OCI-M2 (cell line): Measurements from ENCODE around the gene VARS1.
"Not testable (repeated sequence)": the region's sequence is repeated elsewhere in the genome, so short reads cannot be mapped to it uniquely, and the experiment has no call there.

Source experiments
- DNase-seq: peaks from one replicate; lab custom pipeline; 2025; ENCODE audit not compliant: unreplicated experiment; lab: John Stamatoyannopoulos, UW

Gene VARS1

DNA sequence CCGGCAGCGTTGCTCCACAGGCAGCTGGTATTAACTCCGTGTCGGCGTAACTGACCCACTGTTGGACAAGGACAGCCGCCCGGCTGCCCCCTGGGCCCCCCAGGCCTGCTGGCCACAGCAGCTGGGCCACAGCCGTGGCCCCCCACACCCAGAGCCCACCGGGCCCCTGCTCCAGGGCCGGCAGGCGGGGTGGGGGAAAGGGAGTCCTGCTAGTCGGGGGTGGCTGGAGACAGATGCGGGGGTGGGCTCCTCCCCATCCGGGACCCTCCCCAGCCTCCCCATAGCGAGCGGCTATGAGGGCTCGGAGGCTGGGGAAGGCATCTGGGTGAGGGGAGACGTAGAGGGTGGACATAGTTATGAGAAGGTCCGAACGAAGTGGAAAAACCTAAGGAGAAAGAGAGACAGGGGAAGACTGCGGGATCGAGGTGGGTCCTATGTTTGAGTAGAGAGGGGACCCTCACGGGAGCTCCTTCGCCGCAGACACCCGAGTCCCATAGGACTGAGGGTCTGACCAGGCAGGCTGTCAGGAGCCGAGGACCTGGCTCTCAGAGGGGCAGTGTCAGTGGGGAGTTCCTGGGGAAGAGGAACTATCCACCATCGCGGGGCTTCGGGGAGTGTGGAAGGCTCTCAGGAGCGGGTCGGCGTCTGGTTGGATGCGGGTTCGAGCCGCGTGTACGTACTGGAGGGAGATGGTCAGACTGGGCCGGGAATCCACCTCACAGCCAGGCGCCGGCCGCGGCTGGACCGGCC is 511 bp downstream of the VARS1 start:
- DNase-seq: no peak

DNA sequence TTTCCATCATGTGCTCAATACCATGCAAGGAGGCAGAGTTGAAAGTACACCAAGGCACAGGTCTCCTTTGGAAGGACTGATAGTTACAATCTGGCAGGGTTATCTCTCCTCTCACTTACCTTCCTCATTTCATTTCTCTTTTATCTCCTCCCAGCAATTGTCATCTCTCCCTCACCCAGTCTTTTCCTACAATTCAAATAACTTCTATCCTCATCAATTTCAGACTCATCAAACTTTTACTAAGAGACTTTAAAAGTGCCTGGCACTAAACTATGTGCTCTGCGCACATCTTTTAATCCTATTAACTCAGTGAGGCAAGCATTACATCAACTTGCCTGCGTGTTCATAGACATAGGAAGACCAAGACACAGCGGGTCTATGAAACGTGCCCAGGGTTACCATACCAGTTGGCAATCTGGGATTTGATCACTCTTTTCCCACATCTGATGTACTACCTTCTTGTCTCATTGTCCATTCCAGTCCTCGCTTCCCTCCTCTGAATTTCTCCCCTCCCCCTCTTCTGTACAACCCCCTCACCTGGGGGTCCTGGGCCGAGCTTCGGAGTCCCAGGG is 1.2 kb downstream of the VARS1 start:
- no peak for DNase-seq

DNA sequence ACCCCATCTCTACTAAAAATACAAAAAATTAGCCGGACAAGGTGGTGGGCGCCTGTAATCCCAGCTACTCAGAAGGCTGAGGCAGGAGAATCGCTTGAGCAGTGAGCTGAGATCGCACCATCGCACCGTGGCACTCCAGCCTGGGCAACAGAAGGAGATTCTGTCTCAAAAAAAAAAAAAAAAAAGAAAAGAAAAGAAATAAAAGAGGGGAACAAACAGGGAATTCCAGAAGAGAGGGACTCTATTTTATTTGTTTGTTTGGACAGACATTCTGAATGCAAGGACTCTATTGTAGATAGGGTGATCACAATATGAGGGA is 1.7 kb downstream of the VARS1 start:
- DNase-seq: not testable (repeated sequence)

DNA sequence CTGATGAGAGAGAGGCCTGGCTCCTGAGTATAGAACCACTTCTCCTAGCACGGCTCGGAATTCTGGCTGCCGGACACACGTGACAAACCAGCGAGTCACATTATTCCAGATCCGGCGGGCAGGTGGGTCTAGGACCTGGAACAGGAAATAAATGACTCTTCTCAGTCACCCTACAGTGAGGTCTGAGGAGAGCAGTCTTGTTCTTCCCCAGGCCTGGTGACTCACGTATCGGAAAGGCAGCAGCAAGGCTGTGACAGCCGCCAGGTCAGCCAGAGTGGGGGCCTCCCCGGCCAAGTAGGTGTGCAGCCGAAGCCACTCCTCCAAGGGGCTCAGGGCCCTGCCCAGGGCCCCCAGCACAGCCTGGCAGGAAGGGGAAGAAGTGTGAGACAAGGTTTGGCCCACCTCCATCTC is 2.8 kb downstream of the VARS1 start:
- DNase-seq: no peak

DNA sequence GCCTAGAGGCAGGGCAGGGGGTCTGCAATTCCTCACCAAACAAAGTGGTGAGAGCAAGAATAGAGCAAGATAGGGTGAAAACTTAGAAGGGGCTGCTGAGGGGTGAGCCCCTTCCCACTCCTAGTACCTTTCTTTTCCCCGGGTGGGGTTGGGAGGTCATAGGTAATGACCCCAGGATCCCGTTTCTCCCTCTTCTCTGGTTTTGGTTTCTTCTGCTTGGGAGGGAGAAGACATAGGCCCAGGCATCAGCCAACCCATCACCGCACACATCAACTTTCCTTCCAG is 3.5 kb downstream of the VARS1 start:
- DNase-seq: no peak

DNA sequence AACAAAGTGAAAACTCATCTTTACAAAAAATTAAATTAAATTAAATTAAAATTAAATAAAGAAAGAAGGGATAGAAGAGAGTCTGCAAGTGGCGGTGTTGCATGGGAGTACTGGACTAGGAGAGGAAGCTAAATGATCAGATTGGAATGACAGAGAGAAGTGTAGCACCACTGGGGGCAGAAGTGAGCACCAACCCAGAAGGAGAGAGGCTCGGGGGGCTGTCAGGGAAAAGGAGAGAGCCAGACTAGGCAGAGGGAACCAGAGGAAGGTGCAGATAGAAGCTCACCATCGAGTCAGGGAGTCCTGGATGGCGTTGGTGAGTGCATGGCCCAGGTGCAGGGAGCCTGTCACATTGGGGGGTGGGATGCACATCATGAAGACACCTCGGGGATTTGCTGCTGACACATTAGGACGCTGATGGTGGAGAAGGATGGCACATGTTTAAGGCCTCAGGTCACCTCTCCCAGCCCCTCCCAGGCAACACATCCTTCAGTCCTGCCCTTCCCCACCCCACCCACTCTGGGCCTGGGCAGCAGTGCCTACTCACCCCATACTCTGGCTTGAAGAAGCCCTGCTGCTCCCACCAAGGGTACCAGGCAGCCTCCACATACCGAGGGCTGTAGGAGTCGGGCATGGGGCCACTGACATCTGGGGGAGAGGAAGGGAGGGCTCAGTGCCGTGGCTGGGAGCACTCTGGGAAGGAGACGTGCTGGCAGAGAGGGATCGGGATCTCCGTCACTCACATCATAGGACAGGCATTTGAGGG is 4.0 kb downstream of the VARS1 start:
- peak; percentile 67 for DNase-seq

DNA sequence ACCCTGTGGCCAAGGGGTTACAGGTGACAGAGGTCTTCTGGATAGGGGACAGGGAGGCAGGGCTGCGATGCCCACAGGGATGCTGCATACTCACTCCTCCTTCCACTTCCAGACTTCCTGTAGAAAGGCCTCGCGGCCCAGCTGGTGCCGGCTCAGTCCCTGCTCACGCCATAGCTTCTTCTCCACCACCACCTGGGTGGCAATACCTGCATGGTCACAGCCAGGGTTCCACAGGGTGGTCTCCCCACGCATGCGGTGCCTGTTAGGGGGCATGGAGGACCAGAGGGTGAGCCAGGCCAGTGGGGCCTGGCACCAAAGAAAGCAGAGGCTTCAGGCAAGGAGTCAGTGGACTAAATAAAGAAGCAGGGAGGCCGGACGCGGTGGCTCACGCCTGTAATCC is 10.1 kb downstream of the VARS1 start:
- DNase-seq: no peak

DNA sequence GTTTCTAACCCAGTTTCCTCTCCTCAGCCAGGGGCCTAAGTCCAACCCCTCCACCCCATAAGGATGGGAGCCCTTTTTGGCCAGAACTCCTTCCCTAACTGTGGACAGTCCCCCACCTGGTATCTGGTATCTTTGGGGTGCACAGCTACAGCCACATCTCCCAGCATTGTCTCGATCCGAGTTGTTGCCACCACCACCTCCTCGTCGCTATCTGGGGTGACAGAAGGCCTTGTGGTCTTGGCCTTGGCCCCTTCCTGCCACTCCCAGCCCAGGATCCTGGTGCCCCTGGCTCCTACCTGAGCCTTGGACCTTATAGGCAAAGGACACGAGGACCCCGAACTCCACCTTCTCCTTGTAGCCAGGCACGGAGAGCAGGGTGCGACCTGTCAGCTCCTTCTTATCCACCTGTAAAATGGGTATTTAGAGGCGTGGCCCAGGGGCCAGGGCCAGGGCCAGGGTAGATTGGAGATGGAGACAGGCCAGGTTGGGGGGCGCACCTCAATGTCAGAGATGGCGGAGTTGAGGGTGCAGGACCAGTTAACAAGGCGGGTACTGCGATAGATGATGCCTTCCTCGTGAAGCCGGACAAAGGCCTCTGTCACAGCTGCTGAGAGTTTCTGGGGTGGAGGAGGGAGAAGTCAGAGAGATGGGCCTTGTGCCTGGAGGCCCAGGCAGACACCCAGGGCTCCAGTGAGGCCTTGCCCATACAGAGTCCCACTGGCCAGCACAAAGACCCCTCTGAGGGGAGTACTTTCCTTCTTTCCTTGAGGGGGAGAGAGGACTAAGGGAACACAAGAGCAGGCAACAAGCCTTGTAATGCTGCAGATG is 11.2 kb downstream of the VARS1 start:
- DNase-seq: no peak

DNA sequence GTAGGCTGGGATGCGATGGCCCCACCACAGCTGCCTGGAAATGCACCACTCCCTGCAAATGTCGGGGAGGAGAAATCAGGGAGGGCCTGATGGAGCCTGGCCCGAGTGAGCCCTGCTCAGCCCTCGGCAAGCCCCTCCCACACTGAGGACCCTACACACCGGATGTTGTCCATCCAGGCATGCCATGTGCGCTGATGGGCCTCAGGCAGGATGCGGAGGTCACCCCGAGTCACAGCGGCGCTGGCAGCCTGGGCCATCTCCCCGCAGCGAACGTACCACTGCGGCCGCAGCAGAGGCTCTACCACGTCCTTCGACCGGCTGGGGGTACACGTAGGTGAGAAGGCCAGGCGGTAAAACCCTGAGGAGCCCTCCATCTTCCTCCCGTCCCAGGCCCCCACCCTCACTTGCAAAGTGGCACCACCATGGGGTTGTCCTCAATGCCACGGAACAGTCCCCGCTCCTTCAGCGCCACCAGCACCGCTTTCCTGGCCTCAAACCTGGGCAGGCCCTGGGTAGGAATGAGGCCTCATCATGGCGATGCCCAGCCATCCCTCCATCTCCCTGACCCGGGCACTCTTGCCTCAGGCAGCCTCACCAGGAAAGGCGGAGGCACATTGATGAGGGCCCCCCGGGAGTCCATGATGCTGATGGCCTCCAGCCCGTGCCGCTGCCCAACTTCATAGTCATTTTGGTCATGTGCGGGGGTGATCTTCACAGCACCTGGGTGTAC is 13.3 kb downstream of the VARS1 start:
- DNase-seq: no peak

DNA sequence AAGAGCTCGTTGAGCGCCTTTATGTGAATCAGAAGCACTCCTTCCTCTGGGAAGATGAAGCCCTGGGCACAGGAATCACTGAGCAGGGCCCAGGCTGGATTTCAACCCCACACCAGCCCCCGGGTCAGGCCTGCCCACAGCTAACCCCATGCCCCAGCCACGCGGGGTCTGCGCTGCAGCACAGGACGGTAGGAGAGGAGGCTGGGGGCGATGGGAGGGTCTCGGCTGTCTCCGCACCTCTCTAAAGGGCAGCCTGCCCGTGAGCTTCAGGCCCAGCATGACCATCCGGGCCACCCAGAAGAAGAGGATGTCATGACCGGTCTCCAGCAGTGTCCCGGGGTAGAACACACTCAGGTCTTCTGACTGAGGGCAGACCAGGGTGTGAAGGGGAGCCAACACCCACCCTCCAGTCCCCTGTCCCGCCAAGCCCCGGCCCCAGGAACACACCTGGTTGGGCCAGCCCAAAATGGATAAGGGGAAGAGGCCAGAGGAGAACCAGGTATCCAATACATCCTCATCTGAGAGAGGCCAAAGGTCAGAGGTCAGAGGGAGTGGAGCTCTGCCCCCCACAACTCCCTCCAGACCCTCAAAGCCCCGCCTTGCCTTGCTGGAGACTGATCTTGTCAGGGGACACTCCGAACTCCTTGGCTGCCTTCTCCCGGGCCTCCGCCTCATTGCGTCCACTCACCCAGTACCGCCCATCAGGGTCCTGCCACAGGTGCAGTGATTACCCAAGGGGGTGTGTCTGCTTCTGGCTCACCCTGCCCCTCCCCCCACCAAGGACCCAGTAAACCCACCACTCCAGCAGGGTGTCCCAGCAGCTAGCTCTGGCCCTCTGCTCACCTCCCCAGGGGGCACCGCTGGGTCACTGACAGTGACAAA is 14.1 kb downstream of the VARS1 start:
- no peak for DNase-seq

DNA sequence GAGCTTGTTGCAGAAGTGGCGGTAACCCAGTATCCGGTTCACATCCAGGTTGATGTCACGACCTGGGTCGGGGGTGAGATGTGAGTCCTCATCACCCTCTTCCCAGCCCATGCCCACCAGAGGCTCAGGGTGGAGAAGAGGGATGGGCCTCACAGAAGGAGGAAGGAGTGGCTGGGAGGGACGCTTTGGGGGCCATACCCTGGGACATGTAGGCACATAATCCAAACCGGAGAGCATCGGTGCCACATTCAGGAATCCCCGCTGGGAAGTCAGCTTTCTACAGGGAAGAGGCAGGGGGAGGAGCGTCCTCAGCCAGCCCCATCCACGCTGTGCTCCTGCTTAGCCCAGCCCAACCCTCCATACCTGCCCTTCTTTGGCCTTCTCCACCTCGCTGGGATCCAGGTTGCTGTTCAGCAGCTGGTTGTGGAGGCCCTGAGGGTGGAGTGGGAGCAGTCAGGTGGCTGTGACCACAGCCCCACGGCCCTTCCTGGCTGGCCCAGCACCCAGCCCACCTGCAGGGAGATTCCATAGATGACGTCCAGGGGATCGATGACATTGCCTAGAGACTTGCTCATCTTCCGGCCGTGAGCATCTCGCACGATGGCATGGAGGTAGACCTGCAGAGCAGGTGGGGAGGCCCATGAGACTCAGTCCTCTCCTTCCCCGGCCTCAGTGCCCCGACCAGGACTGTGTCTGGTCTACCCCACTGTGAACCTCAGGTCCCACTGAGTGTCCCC is 14.9 kb downstream of the VARS1 start:
- DNase-seq: no peak

DNA sequence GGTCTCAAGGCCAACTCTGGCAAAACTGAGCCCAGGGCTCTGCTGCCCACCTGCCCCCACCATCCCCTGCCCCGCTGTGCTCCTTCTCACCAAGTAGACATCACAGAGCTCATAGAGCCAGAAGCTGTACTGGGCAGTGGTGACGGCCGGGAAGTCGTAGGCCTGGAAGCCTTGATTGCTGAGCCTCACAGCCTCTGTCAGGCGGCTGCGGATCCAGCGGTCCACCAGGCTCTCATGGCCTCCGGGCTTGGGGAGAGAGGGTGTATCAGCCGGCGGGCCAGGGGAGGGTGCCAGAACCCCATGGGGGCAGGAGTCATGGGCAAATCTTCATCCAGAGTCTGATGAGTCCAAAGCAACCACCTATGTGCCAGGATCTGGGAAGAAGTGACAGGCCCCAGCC is 15.6 kb downstream of the VARS1 start:
- no peak for DNase-seq

DNA sequence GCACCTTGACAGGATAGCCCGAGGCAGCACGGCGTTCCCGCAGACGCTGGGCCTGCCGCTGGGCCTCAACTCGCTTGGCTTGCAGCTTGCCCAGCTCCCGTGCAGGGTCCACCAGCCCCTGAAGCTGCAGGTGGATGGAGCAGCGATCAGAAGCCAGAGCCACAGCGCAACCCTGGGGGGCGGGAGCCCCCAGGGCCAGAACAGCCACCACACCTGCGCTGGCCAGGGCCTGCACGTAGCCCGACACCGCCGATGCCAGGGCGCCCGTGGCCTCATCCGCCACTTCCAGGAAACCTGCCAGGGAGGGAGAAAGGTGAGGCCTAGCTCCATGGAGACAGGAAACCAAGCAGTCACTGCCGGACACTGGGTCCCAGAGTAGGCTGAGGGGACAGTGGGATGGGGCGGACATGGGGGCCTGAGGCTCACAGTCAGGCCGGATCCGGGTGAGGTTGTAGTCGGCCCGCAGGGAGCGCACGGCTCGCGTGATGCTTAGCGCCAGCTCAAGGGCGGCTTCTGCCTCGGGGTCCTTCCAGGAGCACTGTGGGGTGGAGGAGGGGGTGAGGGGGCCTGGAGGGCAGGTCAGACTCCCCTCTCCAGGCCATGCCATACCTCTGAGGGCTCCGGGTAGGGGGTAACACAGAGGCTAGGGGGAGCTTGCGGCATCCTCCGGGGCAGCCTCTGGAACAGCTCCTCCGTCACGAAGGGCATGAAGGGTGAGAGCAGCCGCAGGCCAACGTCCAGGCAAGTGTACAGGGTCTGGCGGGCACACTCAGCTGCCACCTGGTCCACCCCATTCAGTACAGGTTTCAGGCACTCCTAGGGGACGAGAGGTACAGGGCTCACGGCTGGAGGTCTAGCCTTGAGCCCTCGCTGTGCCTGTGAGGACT is 16.3 kb downstream of the VARS1 start:
- DNase-seq: no peak

DNA sequence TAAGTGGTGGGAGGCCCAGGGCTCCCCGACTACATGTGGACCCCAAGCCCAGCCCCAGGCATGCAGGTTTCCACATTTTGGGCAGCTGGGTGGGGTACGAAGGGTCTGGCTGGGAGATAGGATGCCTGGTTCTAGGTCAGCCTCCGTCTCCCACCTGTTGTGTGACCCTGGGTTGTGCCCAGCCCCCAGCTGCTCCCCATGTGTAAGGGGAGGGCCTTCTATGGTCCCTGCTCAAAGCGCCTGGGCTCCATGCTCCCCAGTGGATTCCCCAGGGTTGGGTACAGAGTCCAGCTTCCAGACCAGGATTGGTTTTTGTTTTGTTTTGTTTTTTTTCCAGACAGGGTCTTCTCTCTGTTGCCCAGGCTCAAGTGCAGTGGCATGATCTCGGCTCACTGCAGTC is 17.4 kb downstream of the VARS1 start:
- no peak for DNase-seq

DNA sequence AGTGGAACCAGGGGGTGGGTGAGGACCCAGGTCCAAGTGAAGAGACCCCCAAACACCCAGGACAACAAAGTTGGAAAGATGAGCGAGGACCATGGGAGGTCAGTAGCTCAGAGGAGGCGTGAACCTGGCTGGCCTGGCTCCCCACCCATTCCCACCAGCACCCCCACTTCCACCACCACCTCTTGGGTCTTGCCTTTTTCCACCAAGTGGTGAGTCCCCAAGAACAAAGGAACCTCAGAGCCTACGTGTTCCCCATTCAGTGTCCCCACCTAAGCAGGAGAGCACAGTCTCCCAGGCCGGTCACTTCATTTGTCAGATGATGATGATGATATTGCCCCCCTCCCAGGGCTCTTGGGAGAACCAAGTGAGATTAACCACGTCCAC is 17.9 kb downstream of the VARS1 start:
- DNase-seq: no peak

DNA sequence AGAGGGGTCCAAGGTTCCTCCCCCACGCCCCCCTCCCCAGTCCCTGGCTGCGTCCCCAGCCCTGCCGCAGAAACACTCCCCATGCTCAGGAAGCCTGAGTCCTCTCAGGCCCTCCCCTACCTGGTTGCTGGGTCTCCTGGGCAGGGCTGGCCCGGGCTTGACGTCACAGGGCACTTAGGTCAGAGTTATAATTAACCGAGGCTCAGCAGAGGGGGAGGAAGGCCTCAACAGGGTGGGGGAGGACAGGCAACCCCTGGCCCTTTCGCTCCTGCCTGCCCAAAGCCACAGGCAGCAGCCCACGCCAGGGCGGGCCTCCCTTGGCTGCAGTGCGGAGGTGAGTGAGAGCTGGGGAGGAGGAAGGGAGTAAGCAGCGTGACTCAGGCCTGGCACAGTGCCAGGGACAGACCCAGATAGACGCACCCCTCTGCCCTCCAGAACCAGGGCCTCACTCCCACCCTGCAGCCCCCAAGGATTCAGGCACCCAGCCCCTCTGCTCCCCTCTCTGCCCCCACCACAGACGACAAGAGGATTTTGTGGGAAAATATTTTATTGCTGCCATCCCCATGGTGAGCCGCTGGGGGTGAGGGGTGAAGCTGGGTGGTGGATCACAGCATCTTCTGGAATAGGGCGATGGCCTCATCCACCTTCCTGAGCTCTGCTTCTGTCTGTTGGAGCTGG is 18.4 kb downstream of the VARS1 start, which contains the start of gene VWA7:
Gene VWA7 (minus strand): TSS at position 340 of the 678 bp plus-strand sequence. CDS start 549 bp downstream, outside the sequence.
- DNase-seq: no peak

DNA sequence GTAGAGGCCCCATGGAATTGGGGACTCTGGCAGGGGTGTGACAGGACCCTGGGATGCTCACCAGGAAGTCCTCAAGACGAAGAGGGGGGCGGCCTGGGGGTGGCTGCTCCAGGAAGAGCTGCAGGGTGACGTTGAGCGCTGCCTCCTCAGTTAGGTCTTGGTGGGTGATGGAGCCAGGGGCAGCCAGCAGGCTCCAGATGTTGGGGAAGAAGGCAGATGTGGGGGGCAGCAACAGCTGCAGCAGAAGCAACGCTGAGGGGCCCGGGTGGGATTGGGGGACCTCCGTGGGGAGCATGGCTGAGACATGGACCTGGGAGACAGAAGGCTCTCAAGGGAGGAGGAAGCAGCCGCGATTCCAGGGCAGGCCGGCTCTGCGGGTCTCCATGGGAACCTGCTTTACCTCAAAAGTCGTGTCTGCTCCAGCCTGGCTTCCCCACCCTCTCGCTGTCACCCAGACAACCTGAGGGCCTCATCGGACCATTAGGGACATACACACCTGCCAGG is 19.0 kb downstream of the VARS1 start:
- no peak for DNase-seq
